GM23248 (cell line): ENCODE results near the gene RCE1.

Experiments used
- EZH2 ChIP-seq: fragments of 200-600 bp; sonication (generic); IDR thresholded peaks from 2 replicates; pipeline ENCODE4 v1.6.1; 2018; ENCODE audit warnings: antibody characterized with exemption, mild to moderate bottlenecking; ENCODE audit not compliant: insufficient read depth, poor library complexity, severe bottlenecking
- EZH2phosphoT487 ChIP-seq: fragments of 200-600 bp; sonication (generic); IDR thresholded peaks from 2 replicates; pipeline ENCODE4 v1.6.1; 2018; ENCODE audit warnings: antibody characterized with exemption, moderate library complexity, mild to moderate bottlenecking, low read depth; ENCODE audit not compliant: insufficient read depth

DNA sequence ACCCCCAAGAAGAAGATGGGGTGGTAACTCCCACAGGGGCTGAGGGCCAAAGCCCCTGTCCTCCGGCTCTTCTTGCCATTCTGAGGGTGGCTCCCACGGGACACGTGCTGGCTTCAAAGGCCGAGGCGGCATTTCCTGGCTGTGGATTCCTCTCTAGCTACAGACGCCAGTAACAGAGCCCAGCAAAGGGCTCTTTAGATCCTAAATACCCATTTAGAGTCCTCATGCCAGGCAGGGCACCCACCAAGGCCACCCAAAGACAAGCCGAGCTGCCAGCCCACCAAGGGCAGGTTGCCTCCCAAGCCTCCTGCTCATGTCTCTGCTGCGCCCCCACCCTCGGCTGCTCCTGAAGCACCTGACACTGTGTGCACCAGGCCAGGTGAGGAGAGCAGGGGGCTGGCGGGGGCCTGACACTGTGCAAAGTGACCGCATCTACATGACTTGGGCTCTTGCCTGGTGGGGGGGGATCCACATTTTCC lies 19.4 kb downstream of the RCE1 start:
- TF ChIP-seq EZH2 (no peak), EZH2phosphoT487 (no peak)
